ENCODE results near the gene AIM2. TPM values are rescaled to one million over a fixed set of nuclear protein-coding genes. Genes with fewer than 3 reads are reported as not detected.

AIM2 gene
- total RNA-seq, 1 experiment from 2014 or later = 1.1 TPM

- no peaks in the 10 kb centered on the region for H4K20me1 ChIP-seq (ENCODE audit: control insufficient read depth, insufficient read depth, insufficient read length)
- no peaks in the 10 kb centered on the region for H3K9me3 ChIP-seq (ENCODE audit: control insufficient read depth, low read depth, low read length)
- TF ChIP-seq, protein P1, sequence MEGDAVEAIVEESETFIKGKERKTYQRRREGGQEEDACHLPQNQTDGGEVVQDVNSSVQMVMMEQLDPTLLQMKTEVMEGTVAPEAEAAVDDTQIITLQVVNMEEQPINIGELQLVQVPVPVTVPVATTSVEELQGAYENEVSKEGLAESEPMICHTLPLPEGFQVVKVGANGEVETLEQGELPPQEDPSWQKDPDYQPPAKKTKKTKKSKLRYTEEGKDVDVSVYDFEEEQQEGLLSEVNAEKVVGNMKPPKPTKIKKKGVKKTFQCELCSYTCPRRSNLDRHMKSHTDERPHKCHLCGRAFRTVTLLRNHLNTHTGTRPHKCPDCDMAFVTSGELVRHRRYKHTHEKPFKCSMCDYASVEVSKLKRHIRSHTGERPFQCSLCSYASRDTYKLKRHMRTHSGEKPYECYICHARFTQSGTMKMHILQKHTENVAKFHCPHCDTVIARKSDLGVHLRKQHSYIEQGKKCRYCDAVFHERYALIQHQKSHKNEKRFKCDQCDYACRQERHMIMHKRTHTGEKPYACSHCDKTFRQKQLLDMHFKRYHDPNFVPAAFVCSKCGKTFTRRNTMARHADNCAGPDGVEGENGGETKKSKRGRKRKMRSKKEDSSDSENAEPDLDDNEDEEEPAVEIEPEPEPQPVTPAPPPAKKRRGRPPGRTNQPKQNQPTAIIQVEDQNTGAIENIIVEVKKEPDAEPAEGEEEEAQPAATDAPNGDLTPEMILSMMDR (conservative IDR thresholded peaks at IDR 0.05) = no peak
- H3T11ph ChIP-seq (ENCODE audit: low read length) = no peak overlapping the region
- H4K91ac ChIP-seq (ENCODE audit: insufficient read length, low read depth, low read length) = no peak overlapping the region
- no peak overlapping the region for H2AK5ac ChIP-seq (ENCODE audit: insufficient read length, low read length)
- no peak overlapping the region for H2BK120ac ChIP-seq (ENCODE audit: low read depth, low read length, poor library complexity, severe bottlenecking)
- H3K4me3 Mint-ChIP-seq = no peak overlapping the region
- peaks cover 0 to 6% (median 0%) of the 10 kb centered on the region in 3 experiments; a peak in 2 of 7 replicates for H3K36me3 Mint-ChIP-seq (ENCODE audit: insufficient read depth in 1 of 3, low read depth in 3 of 3)
- H2BK5ac ChIP-seq (ENCODE audit: insufficient read length, low read length) = no peak overlapping the region
- no peak overlapping the region for H3K27ac ChIP-seq (ENCODE audit: insufficient read length, low read depth, low read length)
- no peak overlapping the region for H3K4me2 ChIP-seq (ENCODE audit: insufficient read depth, insufficient read length, low read length)
- H3K27me3 ChIP-seq (ENCODE audit: insufficient read depth, low read length) = no peaks in the 10 kb centered on the region
- H3K4me1 ChIP-seq (ENCODE audit: insufficient read depth, low read length) = no peaks in the 10 kb centered on the region
- no peaks in the 10 kb centered on the region for H3K79me1 ChIP-seq (ENCODE audit: insufficient read depth, low read depth, low read length, poor library complexity, severe bottlenecking)
- no peak overlapping the region for H4K5ac ChIP-seq (ENCODE audit: insufficient read length, low read depth, low read length)
- peaks cover 9 to 12% of the 10 kb centered on the region in 2 experiments for H3K4me1 Mint-ChIP-seq
- WGBS (ENCODE audit: extremely low coverage, insufficient read length, low lambda C conversion rate) = no CpG with 5 or more reads among the region's 2 CpGs
- no peak overlapping the region for H3K56ac ChIP-seq (ENCODE audit: insufficient read length, low read depth, low read length)
- no peak overlapping the region for H3K4ac ChIP-seq (ENCODE audit: low read depth, low read length)
- H3K79me2 ChIP-seq (ENCODE audit: insufficient read depth, low read length) = no peaks in the 10 kb centered on the region
- no peak for DNase-seq
- no peak overlapping the region for H2AFZ ChIP-seq (ENCODE audit: low read length)
- no peak overlapping the region for H2BK15ac ChIP-seq (ENCODE audit: low read depth, low read length)
- no peak overlapping the region for H3K23ac ChIP-seq (ENCODE audit: insufficient read length, low read depth, low read length)
- no peaks in the 10 kb centered on the region for H3K27me3 Mint-ChIP-seq (ENCODE audit: low read depth)
- H3K27ac Mint-ChIP-seq = no peak overlapping the region
- H3K23me2 ChIP-seq (ENCODE audit: insufficient read length, low read depth, low read length, poor library complexity, severe bottlenecking) = no peaks in the 10 kb centered on the region
- H2BK20ac ChIP-seq (ENCODE audit: low read depth, low read length, poor library complexity, severe bottlenecking) = no peak overlapping the region
- no peak overlapping the region for H3K18ac ChIP-seq (ENCODE audit: insufficient read length, low read depth, low read length)
- no peaks in the 10 kb centered on the region for H3K9me3 Mint-ChIP-seq
- H3K14ac ChIP-seq (ENCODE audit: insufficient read depth, low read length) = no peak overlapping the region
- H3K9ac ChIP-seq (ENCODE audit: extremely low read depth, insufficient read length, low read length) = no peak overlapping the region
- no peak overlapping the region for H2BK12ac ChIP-seq (ENCODE audit: insufficient read length, low read depth, low read length)
- H4K8ac ChIP-seq (replicated peaks; ENCODE audit: insufficient read length, low read depth, low read length) = no peak overlapping the region
Observed at GRCh38 chr1:159054427-159054826, 22.1 kb downstream of the AIM2 start.

All from H9 (cell line).